SH-SY5Y (cell line): ENCODE data around the gene CD2.

Experiments
- GATA2 ChIP-seq: IDR thresholded peaks from 2 replicates; pipeline ENCODE4 v1.6.1; 2011; ENCODE audit warnings: mild to moderate bottlenecking, low read depth, low read length
- GATA3 ChIP-seq: IDR thresholded peaks from 2 replicates; pipeline ENCODE4 v1.6.1; 2011; ENCODE audit warnings: low read depth, mild to moderate bottlenecking, low read length, moderate library complexity

The CD2 gene

DNA sequence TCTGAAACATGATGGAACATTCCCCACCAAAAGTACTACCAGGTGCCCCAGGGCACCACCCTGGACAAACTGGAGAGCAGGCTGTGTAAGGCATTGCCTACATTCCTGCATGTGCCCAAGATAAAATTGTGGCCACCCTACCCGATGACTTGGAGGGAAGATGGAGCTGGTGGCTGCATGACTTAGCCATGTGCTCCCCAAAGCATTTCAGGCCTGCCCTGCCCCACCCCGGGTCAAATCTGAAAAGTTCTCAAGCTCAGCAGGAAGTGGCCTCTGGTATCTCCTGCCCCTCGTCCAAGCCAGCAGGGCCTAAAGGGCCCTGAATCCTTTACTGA is 8.5 kb downstream of the CD2 start:
- TF ChIP-seq GATA2 (no peak), GATA3 (no peak)

DNA sequence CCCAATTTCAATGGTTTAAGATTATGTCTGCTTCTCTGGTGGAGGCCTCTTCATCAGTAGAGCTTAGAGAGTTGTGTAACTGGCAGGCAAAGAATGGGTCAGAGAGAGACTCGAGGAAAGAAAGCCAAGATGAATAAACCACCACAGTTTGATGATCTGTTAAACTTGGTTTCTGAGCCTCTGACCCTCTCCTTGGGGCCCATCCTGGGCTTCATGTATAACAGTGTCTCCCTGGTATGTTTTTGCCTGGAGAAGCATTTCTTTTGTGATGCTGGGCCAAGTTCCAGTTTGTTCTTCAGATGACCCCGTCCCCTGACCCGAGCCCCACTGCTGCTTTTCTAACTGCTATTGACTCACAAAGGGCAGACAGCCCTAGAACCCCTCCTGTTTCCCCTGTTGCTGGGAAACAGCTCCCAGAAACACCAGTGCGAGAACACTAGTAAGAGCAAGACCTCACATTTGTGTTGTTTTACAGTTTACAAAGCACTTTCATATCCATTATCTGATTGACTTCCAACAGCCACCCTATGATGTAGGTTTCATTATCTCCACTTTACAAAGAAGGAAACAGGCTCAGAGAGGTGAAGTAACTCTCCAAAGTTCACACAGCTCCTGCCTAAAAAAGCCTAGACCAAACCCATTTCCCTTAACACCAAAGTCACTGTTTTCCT is 9.0 kb downstream of the CD2 start:
- TF ChIP-seq GATA2 (no peak), GATA3 (no peak)

DNA sequence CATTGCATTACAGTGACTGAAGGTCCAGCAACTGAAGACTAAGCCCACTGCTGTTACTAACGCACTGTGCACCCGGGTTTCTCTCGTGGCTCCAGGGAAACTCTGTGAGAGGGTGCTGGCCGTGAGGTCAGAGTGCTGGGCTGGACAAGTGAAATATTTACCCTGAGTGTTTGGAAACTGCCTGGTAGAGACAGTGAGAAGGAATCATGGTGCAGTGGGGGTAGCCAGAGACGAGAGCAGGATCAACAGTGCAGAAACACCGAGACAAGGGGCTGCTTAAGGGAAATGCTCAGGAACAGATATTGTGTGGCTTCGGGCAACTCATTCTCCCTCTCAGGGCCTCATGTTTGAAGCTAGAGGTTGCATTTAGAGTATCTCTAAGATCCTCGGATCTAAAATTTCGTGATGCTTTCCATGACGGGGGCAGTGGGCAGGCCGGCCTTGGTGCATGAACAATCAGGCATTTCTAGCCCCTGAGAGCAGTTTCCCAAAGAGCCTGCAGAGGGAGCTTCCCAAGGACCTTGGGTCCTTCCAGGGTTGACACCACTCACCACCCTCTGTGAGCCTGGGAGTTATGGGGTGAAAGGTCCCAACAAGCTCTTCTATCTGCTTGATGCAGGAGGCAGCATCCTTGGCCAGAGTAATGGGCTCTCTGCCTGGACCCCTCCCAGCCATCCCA is 9.7 kb downstream of the CD2 start:
- TF ChIP-seq GATA2 = no peak

DNA sequence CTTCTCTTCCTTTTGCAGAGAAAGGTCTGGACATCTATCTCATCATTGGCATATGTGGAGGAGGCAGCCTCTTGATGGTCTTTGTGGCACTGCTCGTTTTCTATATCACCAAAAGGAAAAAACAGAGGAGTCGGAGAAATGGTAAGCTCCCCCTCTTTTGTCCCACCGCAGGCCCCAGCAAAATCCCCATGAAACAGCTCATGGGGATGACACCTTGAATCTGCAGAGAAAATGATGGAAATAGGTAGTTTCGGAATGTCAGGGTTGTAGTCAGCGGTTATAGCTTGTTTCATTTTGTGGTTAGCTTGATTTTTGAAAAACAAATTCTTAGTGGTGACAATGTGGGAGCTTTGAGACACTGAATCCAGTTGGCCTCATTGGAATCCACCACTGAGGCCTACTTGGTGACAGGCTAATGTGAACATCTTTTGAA is 10.3 kb downstream of the CD2 start:
- TF ChIP-seq GATA2 (no peak), GATA3 (no peak)

DNA sequence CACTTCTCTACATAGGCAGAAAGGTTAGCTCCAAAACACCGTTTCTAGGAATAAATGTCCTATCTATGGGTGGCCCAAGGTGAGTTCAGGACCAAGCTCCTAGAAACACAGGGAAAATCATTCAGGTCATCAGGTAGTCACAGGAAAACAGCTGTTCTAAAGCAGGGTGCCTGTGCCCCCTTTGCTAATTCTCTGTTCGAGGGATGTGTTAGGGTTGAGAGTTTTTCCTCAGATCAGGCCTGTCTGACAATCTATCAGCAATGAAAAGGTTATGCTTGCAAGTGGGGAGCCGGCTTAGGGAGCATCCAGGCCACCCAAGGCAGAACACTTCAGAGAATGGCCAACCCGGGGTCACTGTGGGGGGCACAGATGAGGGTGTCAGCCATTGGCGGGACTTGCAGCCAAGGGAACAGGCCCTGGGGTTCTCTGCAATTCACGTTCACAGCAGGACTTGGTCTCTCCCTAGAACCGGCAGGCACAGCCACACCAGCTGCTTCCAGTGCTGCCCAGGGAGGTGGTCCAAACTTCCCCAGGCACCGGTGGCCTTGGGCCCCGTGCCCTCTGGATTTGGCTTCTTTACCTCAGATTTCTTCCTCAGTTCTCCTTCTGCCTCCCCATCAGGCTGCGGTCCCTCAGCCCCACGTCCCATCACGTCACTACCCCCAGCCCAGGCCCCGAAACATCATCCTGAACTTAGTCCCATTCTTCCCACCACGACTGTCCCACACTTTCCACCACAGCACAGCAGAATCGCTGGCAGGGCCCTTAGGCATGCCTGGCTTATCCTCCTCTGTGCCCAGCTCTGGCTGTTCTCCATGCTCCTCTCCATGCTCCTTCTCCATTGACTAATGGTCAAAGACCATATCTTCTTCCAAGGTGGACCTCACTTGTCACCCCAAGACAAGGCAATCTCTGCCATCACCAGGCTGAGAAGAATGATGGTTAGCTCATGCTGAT is 11.0 kb downstream of the CD2 start:
- TF ChIP-seq GATA3 (no peak), GATA2 (no peak)

DNA sequence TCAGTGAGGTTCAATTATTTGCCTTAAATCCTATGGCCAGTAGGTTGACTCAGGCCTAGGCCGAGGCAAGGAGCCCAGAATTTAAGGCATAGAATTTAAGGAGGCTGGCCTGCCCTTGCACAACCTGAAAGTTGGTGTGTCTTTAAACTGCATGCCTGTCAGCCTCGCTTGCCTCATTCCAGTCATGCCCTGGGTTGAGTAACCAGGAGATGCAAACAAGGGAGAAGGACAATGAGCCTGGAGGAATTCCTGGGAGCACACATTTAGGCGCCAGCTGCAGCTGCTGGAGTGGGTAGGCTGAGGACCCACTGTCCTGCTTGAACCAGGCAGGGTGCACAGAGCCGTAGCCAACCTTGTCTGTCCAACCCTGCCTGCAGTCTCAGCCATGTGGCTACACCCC is 11.7 kb downstream of the CD2 start:
- no peak for TF ChIP-seq GATA3
- no peak for TF ChIP-seq GATA2

DNA sequence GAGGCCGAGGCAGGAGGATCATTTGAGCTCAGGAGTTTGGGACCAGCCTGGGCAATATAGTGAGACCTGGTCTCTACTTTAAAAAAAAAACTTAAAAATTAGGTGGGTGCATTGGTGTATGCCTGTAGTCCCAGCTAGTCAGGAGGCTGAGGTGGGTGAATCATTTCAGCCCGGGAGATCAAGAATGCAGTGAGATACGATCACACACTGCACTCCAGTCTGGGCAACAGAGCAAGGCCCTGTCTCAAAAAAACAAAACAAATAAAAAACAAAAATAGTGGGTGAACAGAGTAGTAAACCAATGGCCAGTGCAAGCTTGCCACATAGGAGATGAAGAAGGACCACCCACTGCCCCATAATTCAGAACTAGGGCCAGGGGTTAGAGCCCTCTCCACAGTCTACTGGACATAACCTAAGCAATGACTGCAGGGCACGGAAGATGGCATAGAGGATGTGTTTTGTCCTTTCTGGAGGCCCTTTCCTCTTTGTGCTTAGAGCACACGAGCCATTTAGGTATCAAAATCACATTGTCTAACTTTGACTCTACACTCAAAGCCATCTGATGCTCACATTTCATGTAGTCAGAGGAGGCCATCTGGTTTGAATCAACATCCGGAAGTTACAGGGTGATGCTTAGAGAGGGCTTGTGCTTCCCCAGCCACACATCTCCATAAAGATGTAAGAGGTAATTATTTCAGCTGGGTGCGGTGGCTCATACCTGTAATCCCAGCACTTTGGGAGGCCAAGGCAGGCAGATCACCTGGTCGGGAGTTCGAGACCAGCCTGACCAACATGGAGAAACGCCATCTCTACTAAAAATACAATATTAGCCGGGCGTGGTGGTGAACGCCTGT is 12.6 kb downstream of the CD2 start:
- TF ChIP-seq GATA2 (no peak), GATA3 (no peak)

DNA sequence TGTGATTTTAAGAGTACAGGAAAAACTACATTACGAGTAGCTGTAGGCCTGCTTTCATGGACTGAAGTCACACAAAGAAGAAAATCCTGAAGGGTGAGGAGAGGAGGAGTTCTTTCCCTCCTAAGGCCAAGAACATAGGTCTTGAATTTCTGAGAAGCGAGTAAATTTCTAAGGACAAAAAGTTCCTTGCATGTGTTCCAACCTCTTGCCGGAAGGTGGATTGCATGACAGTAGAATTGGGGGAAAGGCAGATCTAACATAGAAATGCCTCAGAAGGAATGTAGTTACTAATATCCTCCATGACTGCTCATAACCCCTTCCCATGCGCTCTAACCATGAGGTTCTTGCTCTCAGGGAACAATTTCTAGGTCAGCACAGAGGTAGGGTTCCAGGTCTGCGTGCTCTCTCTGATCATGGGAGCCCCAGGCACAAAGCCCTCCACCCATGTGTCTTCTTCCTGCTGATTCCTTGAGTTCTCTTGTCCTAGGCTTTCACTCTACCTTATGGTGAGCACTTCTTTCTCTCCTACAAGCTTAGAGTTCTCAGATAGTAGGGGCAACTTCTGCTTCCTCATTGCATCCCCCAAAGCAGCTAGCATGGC is 13.7 kb downstream of the CD2 start:
- no peak for TF ChIP-seq GATA2

DNA sequence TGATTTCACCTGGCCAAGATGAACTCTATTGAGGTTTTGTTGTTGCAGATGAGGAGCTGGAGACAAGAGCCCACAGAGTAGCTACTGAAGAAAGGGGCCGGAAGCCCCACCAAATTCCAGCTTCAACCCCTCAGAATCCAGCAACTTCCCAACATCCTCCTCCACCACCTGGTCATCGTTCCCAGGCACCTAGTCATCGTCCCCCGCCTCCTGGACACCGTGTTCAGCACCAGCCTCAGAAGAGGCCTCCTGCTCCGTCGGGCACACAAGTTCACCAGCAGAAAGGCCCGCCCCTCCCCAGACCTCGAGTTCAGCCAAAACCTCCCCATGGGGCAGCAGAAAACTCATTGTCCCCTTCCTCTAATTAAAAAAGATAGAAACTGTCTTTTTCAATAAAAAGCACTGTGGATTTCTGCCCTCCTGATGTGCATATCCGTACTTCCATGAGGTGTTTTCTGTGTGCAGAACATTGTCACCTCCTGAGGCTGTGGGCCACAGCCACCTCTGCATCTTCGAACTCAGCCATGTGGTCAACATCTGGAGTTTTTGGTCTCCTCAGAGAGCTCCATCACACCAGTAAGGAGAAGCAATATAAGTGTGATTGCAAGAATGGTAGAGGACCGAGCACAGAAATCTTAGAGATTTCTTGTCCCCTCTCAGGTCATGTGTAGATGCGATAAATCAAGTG is 14.3 kb downstream of the CD2 start:
- no peak for TF ChIP-seq GATA2
- no peak for TF ChIP-seq GATA3

DNA sequence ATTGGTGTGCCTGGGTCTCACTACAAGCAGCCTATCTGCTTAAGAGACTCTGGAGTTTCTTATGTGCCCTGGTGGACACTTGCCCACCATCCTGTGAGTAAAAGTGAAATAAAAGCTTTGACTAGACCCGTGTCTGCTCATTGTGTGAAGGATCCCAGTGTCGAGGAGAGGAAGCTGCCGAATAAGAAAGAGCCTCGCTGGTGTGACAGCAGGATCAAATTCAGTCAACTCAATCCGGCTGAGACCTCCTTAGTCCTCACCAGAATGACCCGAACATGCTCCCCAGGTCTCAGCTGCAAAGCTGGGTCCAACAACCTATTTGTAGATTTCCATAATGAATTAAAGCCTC is 14.8 kb downstream of the CD2 start:
- TF ChIP-seq GATA3 (no peak), GATA2 (no peak)

DNA sequence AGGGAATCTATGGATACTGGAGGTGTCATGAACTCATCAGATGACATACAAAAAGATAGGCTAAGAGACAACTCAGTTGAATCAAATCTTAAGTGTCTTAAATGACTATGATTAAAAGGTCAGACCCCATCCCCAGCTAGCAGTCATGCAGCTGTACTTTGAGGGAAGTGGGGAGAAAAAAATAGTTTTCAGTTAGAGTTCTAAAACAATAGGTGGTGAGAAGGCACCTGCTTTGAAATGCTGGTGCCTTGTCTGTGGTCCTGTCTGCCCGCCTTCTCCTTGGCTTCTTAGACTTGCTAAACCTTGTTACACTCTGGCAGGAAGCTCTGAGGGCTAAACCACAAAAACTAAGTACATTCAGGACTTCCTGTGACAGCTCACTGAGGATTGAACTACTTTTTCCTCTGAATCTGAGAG is 15.3 kb downstream of the CD2 start:
- TF ChIP-seq GATA3 (no peak), GATA2 (no peak)

DNA sequence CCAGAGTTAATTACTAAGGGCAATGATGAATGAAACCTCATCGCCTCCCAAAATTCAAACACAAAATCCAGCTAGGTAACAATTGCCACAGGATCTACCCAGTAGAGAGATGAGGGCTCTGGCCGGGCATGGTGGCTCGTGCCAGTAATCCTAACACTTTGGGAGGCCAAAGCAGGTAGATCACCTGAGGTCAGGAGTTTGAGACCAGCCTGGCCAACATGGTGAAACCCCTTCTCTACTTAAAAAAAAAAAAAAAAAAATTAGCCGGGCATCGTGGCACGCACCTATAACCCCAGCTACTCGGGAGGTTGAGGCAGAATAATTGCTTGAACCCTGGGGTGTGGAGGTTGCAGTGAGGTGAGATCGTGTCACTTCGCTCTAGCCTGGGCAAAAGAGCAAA is 15.8 kb downstream of the CD2 start:
- TF ChIP-seq GATA2 (no peak), GATA3 (no peak)

DNA sequence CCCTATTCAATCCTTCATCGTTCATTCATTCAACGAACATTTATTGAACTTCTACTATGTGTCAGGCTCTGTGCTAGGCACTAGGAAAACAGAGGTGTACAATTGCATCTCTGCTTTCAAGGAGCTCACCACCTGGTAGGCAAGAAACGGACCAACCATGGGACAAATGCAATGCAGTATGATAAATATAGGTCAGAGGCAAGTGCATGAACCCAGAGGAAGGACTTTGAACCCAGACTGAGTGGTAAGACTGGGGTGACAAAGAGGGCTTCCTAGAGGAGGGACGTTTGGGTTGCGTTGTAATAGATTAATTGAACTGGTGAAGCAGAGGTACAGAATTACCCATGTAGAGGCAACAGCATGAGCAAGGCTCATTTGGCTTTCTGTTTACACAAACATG is 16.4 kb downstream of the CD2 start:
- TF ChIP-seq GATA2 (no peak), GATA3 (no peak)
